GM18867 (cell line): ENCODE measurements around the gene PHKB.

Source experiments
- ATAC-seq: cut with Tn5 transposase; IDR thresholded peaks from one replicate; pipeline ENCODE4 v1.9.1; 2021; ENCODE audit warnings: mild to moderate bottlenecking, moderate library complexity; ENCODE audit not compliant: unreplicated experiment

The PHKB gene

GRCh38 chr16:47611848-47612493 is 150.8 kb downstream of the PHKB start:
- no peak for ATAC-seq

GRCh38 chr16:47612711-47613110 is 151.6 kb downstream of the PHKB start:
- ATAC-seq, result no peak

- no peak for ATAC-seq
These were observed 152.1 kb downstream of the PHKB start for GRCh38 chr16:47613251-47613650.

- ATAC-seq, result no peak
These were observed 156.6 kb downstream of the PHKB start for GRCh38 chr16:47617732-47618131.

GRCh38 chr16:47622451-47623176 is 161.5 kb downstream of the PHKB start:
- no peak for ATAC-seq

GRCh38 chr16:47624563-47624962 is 163.4 kb downstream of the PHKB start:
- no peak for ATAC-seq

- no peak for ATAC-seq
These were observed 164.0 kb downstream of the PHKB start for GRCh38 chr16:47625115-47625567.

- ATAC-seq, result no peak
These were observed 165.1 kb downstream of the PHKB start for GRCh38 chr16:47626246-47626645.

- ATAC-seq, result no peak
These were observed 166.0 kb downstream of the PHKB start for GRCh38 chr16:47627085-47627639.

GRCh38 chr16:47627721-47628120 is 166.6 kb downstream of the PHKB start:
- no peak for ATAC-seq

- no peak for ATAC-seq
These were observed 170.0 kb downstream of the PHKB start for GRCh38 chr16:47631131-47631530.

GRCh38 chr16:47634126-47634525 is 173.0 kb downstream of the PHKB start:
- ATAC-seq, result no peak

GRCh38 chr16:47634727-47635126 is 173.6 kb downstream of the PHKB start:
- ATAC-seq, result no peak

- ATAC-seq, result no peak
These were observed 175.5 kb downstream of the PHKB start for GRCh38 chr16:47636501-47637099.

- ATAC-seq, result no peak
These were observed 177.0 kb downstream of the PHKB start for GRCh38 chr16:47638175-47638574.

- ATAC-seq, result no peak
These were observed 179.5 kb downstream of the PHKB start for GRCh38 chr16:47640661-47641060.

GRCh38 chr16:47643323-47644000 is 182.3 kb downstream of the PHKB start:
- ATAC-seq, result no peak

GRCh38 chr16:47644166-47644565 is 183.0 kb downstream of the PHKB start:
- ATAC-seq, result no peak

- ATAC-seq, result no peak
These were observed 183.5 kb downstream of the PHKB start for GRCh38 chr16:47644661-47645060.

GRCh38 chr16:47646914-47647313 is 185.8 kb downstream of the PHKB start:
- ATAC-seq, result no peak

- no peak for ATAC-seq
These were observed 195.9 kb downstream of the PHKB start for GRCh38 chr16:47657032-47657431.
